Endothelial cell of umbilical vein (primary cell): ENCODE measurements around the gene UBD.

Source experiments
- EZH2 ChIP-seq: IDR thresholded peaks from 2 replicates; pipeline ENCODE4 v1.6.1; 2012; ENCODE audit warnings: borderline replicate concordance, low read depth, mild to moderate bottlenecking, moderate library complexity, low read length, inconsistent platforms; ENCODE audit not compliant: severe bottlenecking
- FOS ChIP-seq: IDR thresholded peaks from 2 replicates; pipeline ENCODE4 v1.6.1; 2011; ENCODE audit warnings: mild to moderate bottlenecking, low read length, moderate library complexity, borderline replicate concordance; ENCODE audit not compliant: insufficient read depth
- GATA2 ChIP-seq: IDR thresholded peaks from 2 replicates; pipeline ENCODE4 v1.7.0; 2011; ENCODE audit warnings: low read depth, mild to moderate bottlenecking, moderate library complexity, mixed read lengths, low read length; ENCODE audit not compliant: insufficient read length, insufficient read depth
- JUN ChIP-seq: IDR thresholded peaks from 2 replicates; pipeline ENCODE4 v1.6.1; 2011; ENCODE audit warnings: borderline replicate concordance, low read depth; ENCODE audit not compliant: insufficient read length, insufficient read depth
- MYC ChIP-seq: IDR thresholded peaks from one replicate; pipeline ENCODE4 v1.6.1; 2011; ENCODE audit warnings: mild to moderate bottlenecking, low read depth, low read length
- POLR2A ChIP-seq: IDR thresholded peaks from 2 replicates; pipeline ENCODE4 v1.6.1; 2012; ENCODE audit warnings: low read depth, mild to moderate bottlenecking, control low read depth, low read length
- POLR2AphosphoS5 ChIP-seq: IDR thresholded peaks from 2 replicates; pipeline ENCODE4 v1.6.1; 2012; ENCODE audit warnings: low read depth, mild to moderate bottlenecking, control low read depth, low read length, moderate library complexity; ENCODE audit not compliant: insufficient read depth
- TF ChIP-seq, protein P1 (sequence below), 2 donors: IDR thresholded peaks; 1 replicate in 1 of 2; 2 replicates in 1 of 2; pipeline ENCODE4 v1.5.1; 2011; ENCODE audit warnings: low read length in 2 of 2, mild to moderate bottlenecking in 2 of 2, moderate library complexity in 2 of 2, control low read depth in 1 of 2, inconsistent platforms in 1 of 2, low read depth in 1 of 2; ENCODE audit not compliant: insufficient read depth in 1 of 2; ENCODE audit errors: extremely low read depth in 1 of 2
- TF ChIP-seq, protein P2 (sequence below): IDR thresholded peaks from 2 replicates; pipeline ENCODE4 v1.6.1; 2011; ENCODE audit not compliant: insufficient read depth, insufficient read length

DNA sequence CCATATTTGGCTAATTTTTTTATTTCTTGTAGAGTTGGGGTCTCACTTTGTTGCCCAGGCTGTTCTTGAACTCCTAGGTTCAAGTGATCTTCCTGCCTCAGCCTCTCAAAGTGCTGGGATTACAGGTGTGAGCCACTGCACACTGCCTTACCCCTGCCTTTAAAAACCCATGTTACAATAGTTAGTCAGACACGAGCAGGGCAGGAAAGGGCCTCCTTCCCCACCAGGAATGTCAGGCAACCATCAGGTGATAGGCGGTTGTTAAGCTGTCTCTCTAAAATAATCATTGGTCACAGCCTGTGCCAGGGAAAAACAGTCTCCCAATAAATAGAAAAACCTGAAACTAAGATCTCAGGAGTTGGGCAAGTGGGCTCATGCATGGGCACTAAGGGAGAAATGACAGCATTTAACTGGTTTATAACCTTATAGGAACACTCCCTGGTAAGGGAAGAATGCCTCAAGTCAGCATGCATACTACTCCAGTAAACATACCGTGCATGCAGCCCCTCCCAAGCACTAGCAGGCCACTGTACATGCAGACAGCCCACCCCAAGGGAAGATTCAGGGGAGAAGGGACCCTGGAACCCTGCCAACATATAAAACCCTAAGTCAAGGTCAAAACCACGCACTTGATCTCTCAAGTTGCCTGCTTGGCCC lies 33.8 kb upstream of the UBD start:
- TF ChIP-seq, protein P1, sequence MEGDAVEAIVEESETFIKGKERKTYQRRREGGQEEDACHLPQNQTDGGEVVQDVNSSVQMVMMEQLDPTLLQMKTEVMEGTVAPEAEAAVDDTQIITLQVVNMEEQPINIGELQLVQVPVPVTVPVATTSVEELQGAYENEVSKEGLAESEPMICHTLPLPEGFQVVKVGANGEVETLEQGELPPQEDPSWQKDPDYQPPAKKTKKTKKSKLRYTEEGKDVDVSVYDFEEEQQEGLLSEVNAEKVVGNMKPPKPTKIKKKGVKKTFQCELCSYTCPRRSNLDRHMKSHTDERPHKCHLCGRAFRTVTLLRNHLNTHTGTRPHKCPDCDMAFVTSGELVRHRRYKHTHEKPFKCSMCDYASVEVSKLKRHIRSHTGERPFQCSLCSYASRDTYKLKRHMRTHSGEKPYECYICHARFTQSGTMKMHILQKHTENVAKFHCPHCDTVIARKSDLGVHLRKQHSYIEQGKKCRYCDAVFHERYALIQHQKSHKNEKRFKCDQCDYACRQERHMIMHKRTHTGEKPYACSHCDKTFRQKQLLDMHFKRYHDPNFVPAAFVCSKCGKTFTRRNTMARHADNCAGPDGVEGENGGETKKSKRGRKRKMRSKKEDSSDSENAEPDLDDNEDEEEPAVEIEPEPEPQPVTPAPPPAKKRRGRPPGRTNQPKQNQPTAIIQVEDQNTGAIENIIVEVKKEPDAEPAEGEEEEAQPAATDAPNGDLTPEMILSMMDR (IDR thresholded peaks at IDR 0.05; ENCODE audit: extremely low read depth in 1 of 2, insufficient read depth in 1 of 2, low read depth in 1 of 2, low read length in 2 of 2): no peak
- no peak for TF ChIP-seq POLR2A
- TF ChIP-seq EZH2: no peak
- no peak for TF ChIP-seq POLR2AphosphoS5
- TF ChIP-seq MYC: no peak
- TF ChIP-seq, protein P2, sequence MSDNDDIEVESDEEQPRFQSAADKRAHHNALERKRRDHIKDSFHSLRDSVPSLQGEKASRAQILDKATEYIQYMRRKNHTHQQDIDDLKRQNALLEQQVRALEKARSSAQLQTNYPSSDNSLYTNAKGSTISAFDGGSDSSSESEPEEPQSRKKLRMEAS: no peak
- TF ChIP-seq JUN: no peak
- no peak for TF ChIP-seq FOS
- TF ChIP-seq GATA2: no peak
